H1 (cell line): Measurements from ENCODE around the gene RAB29. TPM values are rescaled to one million over a fixed set of nuclear protein-coding genes. Genes with fewer than 3 reads are reported as not detected.

Experiments used
- BRCA1 ChIP-seq: IDR thresholded peaks from 2 replicates; pipeline ENCODE4 v1.6.1; 2012; ENCODE audit warnings: low read depth, low read length, improper control_type of control experiment
- GABPA ChIP-seq: IDR thresholded peaks from 2 replicates; pipeline ENCODE4 v1.6.1; 2011; ENCODE audit warnings: mild to moderate bottlenecking, low read length, moderate library complexity, borderline replicate concordance; ENCODE audit not compliant: insufficient read depth
- HDAC6 ChIP-seq: IDR thresholded peaks from one replicate; pipeline ENCODE4 v1.7.1; 2012; ENCODE audit warnings: low read depth, mild to moderate bottlenecking, inconsistent platforms, low read length, moderate library complexity
- KDM1A ChIP-seq: fragments of 200-600, 300-600 bp; sonication (generic); IDR thresholded peaks from 2 replicates; pipeline ENCODE4 v1.7.1; 2016; ENCODE audit warnings: mild to moderate bottlenecking, low read length, borderline replicate concordance
- NANOG ChIP-seq: IDR thresholded peaks from 2 replicates; pipeline ENCODE4 v1.6.1; 2011; ENCODE audit warnings: low read length, low read depth, mild to moderate bottlenecking, inconsistent platforms; ENCODE audit not compliant: insufficient read depth, poor library complexity, severe bottlenecking
- PHF8 ChIP-seq: fragments of 200-600 bp; sonication (generic); conservative IDR thresholded peaks from 2 replicates; pipeline ENCODE4 v1.7.1; 2012; ENCODE audit warnings: low read depth, mild to moderate bottlenecking, inconsistent platforms, low read length, moderate library complexity
- POU5F1 ChIP-seq: IDR thresholded peaks from 2 replicates; pipeline ENCODE4 v1.6.1; 2011; ENCODE audit warnings: low read depth, mild to moderate bottlenecking, low read length, moderate library complexity
- RBBP5 ChIP-seq: IDR thresholded peaks from 2 replicates; pipeline ENCODE4 v1.7.1; 2012; ENCODE audit warnings: low read depth, mild to moderate bottlenecking, inconsistent platforms, low read length, moderate library complexity, borderline replicate concordance
- RXRA ChIP-seq: IDR thresholded peaks from 2 replicates; pipeline ENCODE4 v1.6.1; 2011; ENCODE audit warnings: low read depth, mild to moderate bottlenecking, low read length, moderate library complexity; ENCODE audit not compliant: insufficient read depth
- SP1 ChIP-seq: IDR thresholded peaks from 2 replicates; pipeline ENCODE4 v1.6.1; 2011; ENCODE audit warnings: low read depth, low read length
- SP2 ChIP-seq: IDR thresholded peaks from 2 replicates; pipeline ENCODE4 v1.6.1; 2012; ENCODE audit warnings: mild to moderate bottlenecking, low read length, inconsistent platforms
- polyA plus RNA-seq, 7 experiments: library from polyadenylated mRNA; depleted of rRNA in 3 of 7; stranded (reverse) in 5 of 7; unstranded in 2 of 7; fragments of >200 nt in 5 of 7; fragments of 200-250 nt in 2 of 7; gene quantifications; 1 replicate in 5 of 7; 2 replicates in 1 of 7; 4 replicates in 1 of 7; pipeline versions ENCODE4 v1.2.1 to v1.2.3, GENCODE V29; 2011 to 2013; ENCODE audit warnings: missing spikeins in 2 of 7, mixed read lengths in 2 of 7
- total RNA-seq: library from RNA; stranded (reverse); fragmentation: NEBNext Ultra II Directional; extraction: Animal tissue kit (Norgen Biotek cat#: 25700); gene quantifications from 2 replicates; pipeline ENCODE4 v1.2.1, GENCODE V29; 2021
- TF ChIP-seq, protein P1 (sequence below): fragments of 300-600 bp; sonication (generic); IDR thresholded peaks from 2 replicates; pipeline ENCODE4 v1.7.1; 2012; ENCODE audit warnings: low read length, moderate library complexity, mild to moderate bottlenecking, inconsistent platforms; ENCODE audit not compliant: insufficient replicate concordance

RAB29 gene
- total and polyA plus RNA-seq, 2 of the 8 experiments (the other 6 are each of a cell fraction or from before 2014, with no cell fraction given), result 10.1 to 17.3 TPM

GRCh38 chr1:205766038-205766437 is 9.2 kb downstream of the RAB29 start (continued):
- TF ChIP-seq, protein P1, sequence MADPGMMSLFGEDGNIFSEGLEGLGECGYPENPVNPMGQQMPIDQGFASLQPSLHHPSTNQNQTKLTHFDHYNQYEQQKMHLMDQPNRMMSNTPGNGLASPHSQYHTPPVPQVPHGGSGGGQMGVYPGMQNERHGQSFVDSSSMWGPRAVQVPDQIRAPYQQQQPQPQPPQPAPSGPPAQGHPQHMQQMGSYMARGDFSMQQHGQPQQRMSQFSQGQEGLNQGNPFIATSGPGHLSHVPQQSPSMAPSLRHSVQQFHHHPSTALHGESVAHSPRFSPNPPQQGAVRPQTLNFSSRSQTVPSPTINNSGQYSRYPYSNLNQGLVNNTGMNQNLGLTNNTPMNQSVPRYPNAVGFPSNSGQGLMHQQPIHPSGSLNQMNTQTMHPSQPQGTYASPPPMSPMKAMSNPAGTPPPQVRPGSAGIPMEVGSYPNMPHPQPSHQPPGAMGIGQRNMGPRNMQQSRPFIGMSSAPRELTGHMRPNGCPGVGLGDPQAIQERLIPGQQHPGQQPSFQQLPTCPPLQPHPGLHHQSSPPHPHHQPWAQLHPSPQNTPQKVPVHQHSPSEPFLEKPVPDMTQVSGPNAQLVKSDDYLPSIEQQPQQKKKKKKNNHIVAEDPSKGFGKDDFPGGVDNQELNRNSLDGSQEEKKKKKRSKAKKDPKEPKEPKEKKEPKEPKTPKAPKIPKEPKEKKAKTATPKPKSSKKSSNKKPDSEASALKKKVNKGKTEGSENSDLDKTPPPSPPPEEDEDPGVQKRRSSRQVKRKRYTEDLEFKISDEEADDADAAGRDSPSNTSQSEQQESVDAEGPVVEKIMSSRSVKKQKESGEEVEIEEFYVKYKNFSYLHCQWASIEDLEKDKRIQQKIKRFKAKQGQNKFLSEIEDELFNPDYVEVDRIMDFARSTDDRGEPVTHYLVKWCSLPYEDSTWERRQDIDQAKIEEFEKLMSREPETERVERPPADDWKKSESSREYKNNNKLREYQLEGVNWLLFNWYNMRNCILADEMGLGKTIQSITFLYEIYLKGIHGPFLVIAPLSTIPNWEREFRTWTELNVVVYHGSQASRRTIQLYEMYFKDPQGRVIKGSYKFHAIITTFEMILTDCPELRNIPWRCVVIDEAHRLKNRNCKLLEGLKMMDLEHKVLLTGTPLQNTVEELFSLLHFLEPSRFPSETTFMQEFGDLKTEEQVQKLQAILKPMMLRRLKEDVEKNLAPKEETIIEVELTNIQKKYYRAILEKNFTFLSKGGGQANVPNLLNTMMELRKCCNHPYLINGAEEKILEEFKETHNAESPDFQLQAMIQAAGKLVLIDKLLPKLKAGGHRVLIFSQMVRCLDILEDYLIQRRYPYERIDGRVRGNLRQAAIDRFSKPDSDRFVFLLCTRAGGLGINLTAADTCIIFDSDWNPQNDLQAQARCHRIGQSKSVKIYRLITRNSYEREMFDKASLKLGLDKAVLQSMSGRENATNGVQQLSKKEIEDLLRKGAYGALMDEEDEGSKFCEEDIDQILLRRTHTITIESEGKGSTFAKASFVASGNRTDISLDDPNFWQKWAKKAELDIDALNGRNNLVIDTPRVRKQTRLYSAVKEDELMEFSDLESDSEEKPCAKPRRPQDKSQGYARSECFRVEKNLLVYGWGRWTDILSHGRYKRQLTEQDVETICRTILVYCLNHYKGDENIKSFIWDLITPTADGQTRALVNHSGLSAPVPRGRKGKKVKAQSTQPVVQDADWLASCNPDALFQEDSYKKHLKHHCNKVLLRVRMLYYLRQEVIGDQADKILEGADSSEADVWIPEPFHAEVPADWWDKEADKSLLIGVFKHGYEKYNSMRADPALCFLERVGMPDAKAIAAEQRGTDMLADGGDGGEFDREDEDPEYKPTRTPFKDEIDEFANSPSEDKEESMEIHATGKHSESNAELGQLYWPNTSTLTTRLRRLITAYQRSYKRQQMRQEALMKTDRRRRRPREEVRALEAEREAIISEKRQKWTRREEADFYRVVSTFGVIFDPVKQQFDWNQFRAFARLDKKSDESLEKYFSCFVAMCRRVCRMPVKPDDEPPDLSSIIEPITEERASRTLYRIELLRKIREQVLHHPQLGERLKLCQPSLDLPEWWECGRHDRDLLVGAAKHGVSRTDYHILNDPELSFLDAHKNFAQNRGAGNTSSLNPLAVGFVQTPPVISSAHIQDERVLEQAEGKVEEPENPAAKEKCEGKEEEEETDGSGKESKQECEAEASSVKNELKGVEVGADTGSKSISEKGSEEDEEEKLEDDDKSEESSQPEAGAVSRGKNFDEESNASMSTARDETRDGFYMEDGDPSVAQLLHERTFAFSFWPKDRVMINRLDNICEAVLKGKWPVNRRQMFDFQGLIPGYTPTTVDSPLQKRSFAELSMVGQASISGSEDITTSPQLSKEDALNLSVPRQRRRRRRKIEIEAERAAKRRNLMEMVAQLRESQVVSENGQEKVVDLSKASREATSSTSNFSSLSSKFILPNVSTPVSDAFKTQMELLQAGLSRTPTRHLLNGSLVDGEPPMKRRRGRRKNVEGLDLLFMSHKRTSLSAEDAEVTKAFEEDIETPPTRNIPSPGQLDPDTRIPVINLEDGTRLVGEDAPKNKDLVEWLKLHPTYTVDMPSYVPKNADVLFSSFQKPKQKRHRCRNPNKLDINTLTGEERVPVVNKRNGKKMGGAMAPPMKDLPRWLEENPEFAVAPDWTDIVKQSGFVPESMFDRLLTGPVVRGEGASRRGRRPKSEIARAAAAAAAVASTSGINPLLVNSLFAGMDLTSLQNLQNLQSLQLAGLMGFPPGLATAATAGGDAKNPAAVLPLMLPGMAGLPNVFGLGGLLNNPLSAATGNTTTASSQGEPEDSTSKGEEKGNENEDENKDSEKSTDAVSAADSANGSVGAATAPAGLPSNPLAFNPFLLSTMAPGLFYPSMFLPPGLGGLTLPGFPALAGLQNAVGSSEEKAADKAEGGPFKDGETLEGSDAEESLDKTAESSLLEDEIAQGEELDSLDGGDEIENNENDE, result no peak
- TF ChIP-seq BRCA1, result no peak
- no peak for TF ChIP-seq KDM1A
- TF ChIP-seq GABPA, result no peak
- TF ChIP-seq PHF8, result no peak
- TF ChIP-seq RXRA, result no peak
- no peak for TF ChIP-seq HDAC6
- TF ChIP-seq NANOG, result no peak
- no peak for TF ChIP-seq SP2
- TF ChIP-seq RBBP5, result no peak
- no peak for TF ChIP-seq POU5F1
- no peak for TF ChIP-seq SP1
